Heart right ventricle (tissue), 16 donors: ENCODE data around the gene PRKD2. TPM values are rescaled to one million over a fixed set of nuclear protein-coding genes. Genes with fewer than 3 reads are reported as not detected.

ENCODE experiments used
- ATAC-seq, 8 donors: fragments of 200-7000 bp; cut with Tn5 transposase; one replicate each; pipeline ENCODE4 v1.9.1; 2020; ENCODE audit warnings: mild to moderate bottlenecking in 8 of 8, moderate library complexity in 8 of 8, moderate number of reproducible peaks in 1 of 8
- DNase-seq, 2 donors: peaks; one replicate each; pipeline ENCODE4 v3.0.0-alpha.2; 2020
- H3K27ac ChIP-seq, 10 donors: fragments of 200-600 bp; sonication (generic) in 2 of 10; one replicate each; pipeline versions ENCODE4 v1.5.0 to v1.8.0; 2020 to 2022; ENCODE audit warnings: mild to moderate bottlenecking in 3 of 10
- H3K27me3 ChIP-seq, 7 donors: fragments of 200-600 bp; one replicate each; pipeline ENCODE4 v1.8.0; 2021 to 2022; ENCODE audit warnings: mild to moderate bottlenecking in 2 of 7
- H3K36me3 ChIP-seq, 9 donors: fragments of 200-600 bp; sonication (generic) in 1 of 9; one replicate each; pipeline versions ENCODE4 v1.5.0 to v1.8.0; 2020 to 2022; ENCODE audit warnings: mild to moderate bottlenecking in 2 of 9
- H3K4me1 ChIP-seq, 9 donors: fragments of 200-600 bp; sonication (generic) in 1 of 9; one replicate each; pipeline versions ENCODE4 v1.5.0 to v1.8.0; 2020 to 2022; ENCODE audit warnings: mild to moderate bottlenecking in 4 of 9
- H3K4me3 ChIP-seq, 10 donors: fragments of 200-600 bp; sonication (generic) in 2 of 10; one replicate each; pipeline versions ENCODE4 v1.5.0 to v1.8.0; 2020 to 2022; ENCODE audit warnings: mild to moderate bottlenecking in 7 of 10, moderate library complexity in 2 of 10
- H3K9me3 ChIP-seq, 11 donors: fragments of 200-600 bp in 10 of 11; sonication (generic) in 2 of 11; one replicate each; pipeline versions ENCODE4 v1.5.0 to v1.8.0; 2013 to 2022; ENCODE audit warnings: mild to moderate bottlenecking in 2 of 11, control low read depth in 1 of 11, moderate library complexity in 1 of 11
- WGBS, 2 donors: extraction: QIAGEN DNeasy Blood & Tissue Kit; methylation state at CpG; one replicate each; pipeline ENCODE4 v1.1.7; 2013; ENCODE audit warnings: inconsistent platforms in 1 of 2; 5-methylcytosine and 5-hydroxymethylcytosine counted together
- intact Hi-C, 10 donors: fragments of 100-400 bp; cut with DNase I; formaldehyde crosslinking; loops; one replicate each; pipeline versions ENCODE4 v1.11.1 to v1.14.2; 2022
- polyA plus RNA-seq, 2 donors: library from polyadenylated mRNA; stranded (reverse); fragments of 200-250 nt; gene quantifications; one replicate each; pipeline ENCODE4 v1.2.3, GENCODE V29; 2013
- total RNA-seq, 10 donors: library from RNA; stranded (reverse); fragmentation: NEBNext Ultra II Directional in 3 of 10; extraction: Animal tissue kit (Norgen Biotek cat#: 25700) in 3 of 10; gene quantifications; one replicate each; pipeline versions ENCODE4 v1.2.1 to v1.2.4, GENCODE V29; 2021 to 2023
- TF ChIP-seq, protein P1 (sequence below), 9 donors: fragments of 200-600 bp; sonication (generic) in 2 of 9; IDR thresholded peaks; one replicate each; pipeline versions ENCODE4 v1.5.0 to v1.8.0; 2021 to 2022; ENCODE audit warnings: antibody characterized with exemption in 9 of 9, mild to moderate bottlenecking in 5 of 9, moderate library complexity in 1 of 9
- donor health status: Arrhythmogenic right ventricular cardiomyopathy.
- donor health status: ischemic (EF 13 %, LVEDD 7.1; RV severe dilation, severe dysfunction).
- donor health status: healthy with polysubstance abuse.
- donor health status: DM: no; HTN: yes; CAD: no.
- donor health status: DM: no; HTN: no; CAD: no.
- donor health status: ischemic (EF 25% LVEDD 6.9; RV normal size, moderate dysfunction).
- donor health status: ischemic (EF 25% LVEDD 5.7; RV mildly dilated, moderate dysfunction).
- donor health status: healthy.
- donor health status: DM: yes; HTN: yes; CAD: no.
- donor health status: Ischemic cardiomyopathy.
- donor health status: ischemic (EF 35%, LVEDD 5.7; RV mildly dilated, moderate dysfunction).
- donor health status: nonischemic (EF 11% LVEDD 7.7; RV severe dilation, severe dysfunction).
- donor health status: DM: yes; HTN: yes; CAD: no.
- donor health status: PGD.
- donor health status: ischemic (EF 29% LVEDD 5.4; RV normal size, mild dysfunction).
- donor health status: nonischemic (EF 23%, LVEDD 6.1; RV moderate dilation, normal function).

Gene PRKD2
- total and polyA plus RNA-seq, 12 donors: 11.7 to 22.7 (median 13.8) TPM

DNA sequence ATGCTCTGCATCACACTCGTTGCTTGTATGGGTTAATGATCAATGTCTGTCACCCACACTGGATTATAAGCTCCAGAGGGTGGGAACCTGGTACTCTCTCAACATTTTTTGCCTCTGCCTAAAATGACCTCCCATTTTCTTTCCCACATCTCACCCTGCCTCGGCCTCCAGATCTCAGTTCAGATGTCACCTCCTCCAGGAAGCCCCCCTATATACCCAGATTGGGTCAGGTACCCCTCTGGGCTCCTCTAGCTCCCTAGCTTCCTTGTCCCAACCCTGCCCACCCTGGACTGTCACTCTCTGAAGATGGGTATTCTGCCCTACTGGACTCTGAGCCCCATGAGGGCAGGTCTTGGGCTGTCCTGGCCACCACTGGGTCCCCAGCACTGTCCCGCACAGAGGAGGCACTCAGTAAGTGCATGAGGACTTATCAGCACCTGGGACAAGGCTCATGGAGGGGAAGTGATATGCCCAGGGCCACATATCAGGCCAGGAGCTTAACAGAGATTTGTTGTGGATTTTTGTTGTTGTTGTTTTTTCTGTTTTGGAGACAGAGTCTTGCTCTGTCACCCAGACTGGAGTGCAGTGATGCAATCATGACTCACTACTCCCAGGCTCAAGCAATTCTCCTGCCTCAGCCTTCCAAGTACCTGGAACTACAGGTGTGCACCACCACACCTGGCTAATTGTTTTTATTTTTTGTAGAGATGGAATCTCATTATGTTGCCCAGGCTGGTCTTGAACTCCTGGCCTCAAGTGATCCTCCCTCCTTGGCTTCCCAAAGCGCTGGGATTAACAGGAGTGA lies 23.8 kb downstream of the PRKD2 start:
- Histone ChIP-seq H3K4me3 (no peak overlapping the region), H3K27ac (no peak overlapping the region), H3K27me3 (no peaks in the 10 kb centered on the region), H3K36me3 (peaks cover 0 to 98% (median 84%) of the 10 kb centered on the region in 9 donors), H3K9me3 (no peaks in the 10 kb centered on the region), H3K4me1 (peaks cover 0 to 11% (median 3%) of the 10 kb centered on the region in 9 donors)
- intact Hi-C loops: no loop called here
- TF ChIP-seq, protein P1, sequence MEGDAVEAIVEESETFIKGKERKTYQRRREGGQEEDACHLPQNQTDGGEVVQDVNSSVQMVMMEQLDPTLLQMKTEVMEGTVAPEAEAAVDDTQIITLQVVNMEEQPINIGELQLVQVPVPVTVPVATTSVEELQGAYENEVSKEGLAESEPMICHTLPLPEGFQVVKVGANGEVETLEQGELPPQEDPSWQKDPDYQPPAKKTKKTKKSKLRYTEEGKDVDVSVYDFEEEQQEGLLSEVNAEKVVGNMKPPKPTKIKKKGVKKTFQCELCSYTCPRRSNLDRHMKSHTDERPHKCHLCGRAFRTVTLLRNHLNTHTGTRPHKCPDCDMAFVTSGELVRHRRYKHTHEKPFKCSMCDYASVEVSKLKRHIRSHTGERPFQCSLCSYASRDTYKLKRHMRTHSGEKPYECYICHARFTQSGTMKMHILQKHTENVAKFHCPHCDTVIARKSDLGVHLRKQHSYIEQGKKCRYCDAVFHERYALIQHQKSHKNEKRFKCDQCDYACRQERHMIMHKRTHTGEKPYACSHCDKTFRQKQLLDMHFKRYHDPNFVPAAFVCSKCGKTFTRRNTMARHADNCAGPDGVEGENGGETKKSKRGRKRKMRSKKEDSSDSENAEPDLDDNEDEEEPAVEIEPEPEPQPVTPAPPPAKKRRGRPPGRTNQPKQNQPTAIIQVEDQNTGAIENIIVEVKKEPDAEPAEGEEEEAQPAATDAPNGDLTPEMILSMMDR (IDR thresholded peaks at IDR 0.05): no peak
- DNase-seq: no peak
- 94 to 96% methylated on average over 4 of the region's 4 CpGs for WGBS, 2 donors
- ATAC-seq: no peak

- TF ChIP-seq, protein P1 (IDR thresholded peaks at IDR 0.05): no peak
- WGBS, 2 donors: 98 to 100% methylated on average over 2 of the region's 2 CpGs
- no peaks in the 10 kb centered on the region for H3K27me3 ChIP-seq
- H3K27ac ChIP-seq: no peak overlapping the region
- intact Hi-C loops: no loop called here
- H3K36me3 ChIP-seq: peaks cover 0 to 100% (median 85%) of the 10 kb centered on the region in 9 donors
- no peak overlapping the region for H3K4me3 ChIP-seq
- ATAC-seq (no peak), DNase-seq (no peak)
- no peaks in the 10 kb centered on the region for H3K9me3 ChIP-seq
- peaks cover 0 to 3% (median 0%) of the 10 kb centered on the region in 9 donors for H3K4me1 ChIP-seq
Measured at GRCh38 chr19:46691948-46692347, 25.0 kb downstream of the PRKD2 start.

DNA sequence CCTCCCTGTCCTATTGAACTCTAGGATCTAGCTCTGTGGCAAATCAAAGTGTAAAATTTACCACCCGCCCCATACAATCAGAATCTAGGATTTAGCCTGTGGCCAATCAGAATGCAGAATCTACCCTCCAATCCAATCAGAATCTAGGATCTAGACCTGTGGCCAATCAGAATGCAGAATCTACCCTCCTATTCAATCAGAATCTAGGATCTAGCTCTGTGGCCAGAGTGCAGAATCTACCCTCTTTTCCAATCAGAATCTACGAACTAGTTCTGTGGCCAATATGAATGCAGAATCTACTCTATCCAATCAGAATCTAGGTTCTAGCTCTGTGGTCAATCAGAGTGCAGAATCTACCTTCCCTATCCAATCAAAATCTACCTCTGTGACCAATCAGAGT lies 25.8 kb downstream of the PRKD2 start:
- 48% methylated on average over 2 of the region's 2 CpGs for WGBS, 2 donors
- intact Hi-C loops: no loop called here
- H3K4me3 ChIP-seq: no peak overlapping the region
- no peaks in the 10 kb centered on the region for H3K27me3 ChIP-seq
- ATAC-seq: no peak
- peaks cover 0 to 100% (median 84%) of the 10 kb centered on the region in 9 donors for H3K36me3 ChIP-seq
- TF ChIP-seq, protein P1 (IDR thresholded peaks at IDR 0.05): no peak
- DNase-seq: no peak
- H3K4me1 ChIP-seq: no peaks in the 10 kb centered on the region
- H3K9me3 ChIP-seq: no peaks in the 10 kb centered on the region
- no peak overlapping the region for H3K27ac ChIP-seq

DNA sequence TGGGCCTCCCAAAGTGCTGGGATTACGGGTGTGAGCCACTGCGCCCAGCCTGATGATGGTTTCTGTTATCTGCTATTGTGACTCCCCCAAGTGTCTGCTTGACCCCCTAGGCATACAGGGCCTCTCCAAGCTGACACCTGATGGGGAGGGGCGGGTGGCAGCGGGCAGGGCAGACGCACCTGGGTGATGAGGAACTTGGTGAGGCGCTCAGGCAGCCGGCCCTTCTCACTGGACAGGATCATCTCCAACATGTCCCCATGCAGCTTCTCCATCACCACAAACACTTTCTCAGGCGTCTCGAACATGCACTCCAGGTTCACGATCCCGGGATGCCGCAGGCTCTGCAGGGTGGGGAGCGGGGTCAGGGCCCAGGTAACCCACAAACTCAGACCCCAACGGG lies 27.6 kb downstream of the PRKD2 start:
- no peaks in the 10 kb centered on the region for H3K4me1 ChIP-seq
- WGBS, 2 donors: 96 to 97% methylated on average over 14 of the region's 14 CpGs
- intact Hi-C loops: no loop called here

More for the DNA sequence above, 27.6 kb downstream of the PRKD2 start:
- H3K27me3 ChIP-seq: no peaks in the 10 kb centered on the region
- TF ChIP-seq, protein P1 (IDR thresholded peaks at IDR 0.05): no peak
- no peaks in the 10 kb centered on the region for H3K9me3 ChIP-seq
- no peak overlapping the region for H3K27ac ChIP-seq
- ATAC-seq: no peak
- H3K36me3 ChIP-seq: peaks cover 0 to 100% (median 73%) of the 10 kb centered on the region in 9 donors
- no peak overlapping the region for H3K4me3 ChIP-seq
- no peak for DNase-seq
